H9 (cell line): ENCODE data around the gene TET3. TPM values are rescaled to one million over a fixed set of nuclear protein-coding genes. Genes with fewer than 3 reads are reported as not detected.

ENCODE experiments used
- DNase-seq: peaks from one replicate; pipeline ENCODE4 v3.0.0-alpha.2; 2017
- H2AFZ ChIP-seq: one replicate; pipeline ENCODE4 v1.6.1; 2013; ENCODE audit warnings: mild to moderate bottlenecking, low read length, control low read depth, moderate library complexity
- H2AK5ac ChIP-seq: 2 replicates; pipeline ENCODE4 v1.6.1; 2013; ENCODE audit warnings: low read length, control low read depth, mixed read lengths; ENCODE audit not compliant: insufficient read length
- H2BK120ac ChIP-seq: one replicate; pipeline ENCODE4 v1.6.1; 2013; ENCODE audit warnings: low read depth, mild to moderate bottlenecking, low read length, control low read depth, inconsistent platforms; ENCODE audit not compliant: poor library complexity, severe bottlenecking
- H2BK12ac ChIP-seq: 2 replicates; pipeline ENCODE4 v1.6.1; 2013; ENCODE audit warnings: low read length, control low read depth, mixed read lengths, low read depth; ENCODE audit not compliant: insufficient read length
- H2BK15ac ChIP-seq: 2 replicates; pipeline ENCODE4 v1.6.1; 2013; ENCODE audit warnings: low read depth, low read length, control low read depth
- H2BK20ac ChIP-seq: one replicate; pipeline ENCODE4 v1.6.1; 2013; ENCODE audit warnings: low read depth, mild to moderate bottlenecking, low read length, control low read depth, inconsistent platforms; ENCODE audit not compliant: poor library complexity, severe bottlenecking
- H2BK5ac ChIP-seq: 2 replicates; pipeline ENCODE4 v1.6.1; 2013; ENCODE audit warnings: low read length, control low read depth, mixed read lengths; ENCODE audit not compliant: insufficient read length
- H3K14ac ChIP-seq: 2 replicates; pipeline ENCODE4 v1.6.1; 2013; ENCODE audit warnings: low read length, control low read depth; ENCODE audit not compliant: insufficient read depth
- H3K18ac ChIP-seq: 2 replicates; pipeline ENCODE4 v1.6.1; 2013; ENCODE audit warnings: low read depth, mild to moderate bottlenecking, mixed read lengths, low read length, control low read depth; ENCODE audit not compliant: insufficient read length
- H3K23ac ChIP-seq: 2 replicates; pipeline ENCODE4 v1.6.1; 2013; ENCODE audit warnings: low read length, control low read depth, mixed read lengths, low read depth; ENCODE audit not compliant: insufficient read length
- H3K23me2 ChIP-seq: 2 replicates; pipeline ENCODE4 v1.6.1; 2013; ENCODE audit warnings: low read depth, mild to moderate bottlenecking, mixed read lengths, low read length, control low read depth; ENCODE audit not compliant: insufficient read length, poor library complexity, severe bottlenecking
- H3K27ac ChIP-seq: 2 replicates; pipeline ENCODE4 v1.5.1; 2013; ENCODE audit warnings: low read length, control low read depth, mixed read lengths, low read depth; ENCODE audit not compliant: insufficient read length
- H3K27me3 ChIP-seq: 2 replicates; pipeline ENCODE4 v1.6.1; 2013; ENCODE audit warnings: low read length, control low read depth, inconsistent platforms; ENCODE audit not compliant: insufficient read depth
- H3K4ac ChIP-seq: 2 replicates; pipeline ENCODE4 v1.6.1; 2013; ENCODE audit warnings: low read depth, mild to moderate bottlenecking, control low read depth, inconsistent platforms, low read length, moderate library complexity
- H3K4me1 ChIP-seq: 2 replicates; pipeline ENCODE4 v1.6.1; 2013; ENCODE audit warnings: low read length, control low read depth, inconsistent platforms; ENCODE audit not compliant: insufficient read depth
- H3K4me2 ChIP-seq: 2 replicates; pipeline ENCODE4 v1.6.1; 2013; ENCODE audit warnings: low read length, control low read depth, mixed read lengths; ENCODE audit not compliant: insufficient read length, insufficient read depth
- H3K56ac ChIP-seq: 2 replicates; pipeline ENCODE4 v1.6.1; 2013; ENCODE audit warnings: low read depth, mild to moderate bottlenecking, mixed read lengths, low read length, control low read depth; ENCODE audit not compliant: insufficient read length
- H3K79me1 ChIP-seq: 2 replicates; pipeline ENCODE4 v1.6.1; 2013; ENCODE audit warnings: low read depth, mild to moderate bottlenecking, moderate library complexity, low read length, control low read depth, inconsistent platforms; ENCODE audit not compliant: insufficient read depth, poor library complexity, severe bottlenecking
- H3K79me2 ChIP-seq: 2 replicates; pipeline ENCODE4 v1.6.1; 2013; ENCODE audit warnings: low read length, control low read depth, inconsistent platforms; ENCODE audit not compliant: insufficient read depth
- H3K9ac ChIP-seq: 2 replicates; pipeline ENCODE4 v1.6.1; 2013; ENCODE audit warnings: low read length, control low read depth, mixed read lengths; ENCODE audit not compliant: insufficient read length; ENCODE audit errors: extremely low read depth
- H3K9me3 ChIP-seq: one replicate; pipeline ENCODE4 v1.6.1; 2013; ENCODE audit warnings: low read depth, low read length, inconsistent platforms; ENCODE audit not compliant: control insufficient read depth
- H3T11ph ChIP-seq: one replicate; pipeline ENCODE4 v1.6.1; 2013; ENCODE audit warnings: mild to moderate bottlenecking, low read length, control low read depth, inconsistent platforms
- H4K20me1 ChIP-seq: one replicate; pipeline ENCODE4 v1.6.1; 2013; ENCODE audit not compliant: control insufficient read depth, insufficient read length, insufficient read depth
- H4K5ac ChIP-seq: 2 replicates; pipeline ENCODE4 v1.6.1; 2013; ENCODE audit warnings: low read depth, mild to moderate bottlenecking, mixed read lengths, low read length, control low read depth; ENCODE audit not compliant: insufficient read length
- H4K8ac ChIP-seq: replicated peaks from 2 replicates; pipeline ENCODE4 v1.6.1; 2013; ENCODE audit warnings: low read length, control low read depth, mixed read lengths, low read depth; ENCODE audit not compliant: insufficient read length
- H4K91ac ChIP-seq: 2 replicates; pipeline ENCODE4 v1.6.1; 2013; ENCODE audit warnings: low read depth, mild to moderate bottlenecking, moderate library complexity, mixed read lengths, low read length, control low read depth; ENCODE audit not compliant: insufficient read length
- H3K27ac Mint-ChIP-seq, 3 experiments: 2 replicates in 2 of 3; 3 replicates in 1 of 3; pipeline ENCODE4 v1.8.0; 2020 to 2021; ENCODE audit warnings: mixed read lengths in 3 of 3, mild to moderate bottlenecking in 1 of 3, moderate library complexity in 1 of 3
- H3K27me3 Mint-ChIP-seq: 2 replicates; pipeline ENCODE4 v1.8.0; 2021; ENCODE audit warnings: low read depth, mild to moderate bottlenecking, moderate library complexity, mixed read lengths
- H3K36me3 Mint-ChIP-seq, 3 experiments: 2 replicates in 2 of 3; 3 replicates in 1 of 3; pipeline ENCODE4 v1.8.0; 2020 to 2021; ENCODE audit warnings: low read depth in 3 of 3, mixed read lengths in 3 of 3; ENCODE audit not compliant: insufficient read depth in 1 of 3
- H3K4me1 Mint-ChIP-seq, 2 experiments: 2 replicates each; pipeline ENCODE4 v1.8.0; 2020; ENCODE audit warnings: mixed read lengths in 2 of 2
- H3K4me3 Mint-ChIP-seq, 2 experiments: 2 replicates in 1 of 2; 3 replicates in 1 of 2; pipeline ENCODE4 v1.8.0; 2020 to 2021; ENCODE audit warnings: mild to moderate bottlenecking in 2 of 2, mixed read lengths in 2 of 2, moderate library complexity in 1 of 2
- H3K9me3 Mint-ChIP-seq, 2 experiments: 2 replicates in 1 of 2; 3 replicates in 1 of 2; pipeline ENCODE4 v1.8.0; 2020; ENCODE audit warnings: mild to moderate bottlenecking in 2 of 2, mixed read lengths in 2 of 2, moderate library complexity in 1 of 2
- WGBS: extraction: QIAGEN DNeasy Blood & Tissue Kit; methylation state at CpG from one replicate; pipeline ENCODE4 v1.1.7; 2013; ENCODE audit warnings: missing lambda C conversion rate, low lambda C conversion rate, mixed read lengths; ENCODE audit not compliant: insufficient read length; ENCODE audit errors: extremely low coverage; 5-methylcytosine and 5-hydroxymethylcytosine counted together
- total RNA-seq: library from RNA; stranded (reverse); gene quantifications from 2 replicates; pipeline ENCODE4 v1.2.1, GENCODE V29; 2021
- TF ChIP-seq, protein P1 (sequence below): fragments of 200-600 bp; sonication (generic); conservative IDR thresholded peaks from 3 replicates; pipeline ENCODE4 v1.8.0; 2021; ENCODE audit warnings: antibody characterized with exemption, mild to moderate bottlenecking

The TET3 gene
- total RNA-seq, 1 experiment from 2014 or later, result 24.7 TPM

DNA sequence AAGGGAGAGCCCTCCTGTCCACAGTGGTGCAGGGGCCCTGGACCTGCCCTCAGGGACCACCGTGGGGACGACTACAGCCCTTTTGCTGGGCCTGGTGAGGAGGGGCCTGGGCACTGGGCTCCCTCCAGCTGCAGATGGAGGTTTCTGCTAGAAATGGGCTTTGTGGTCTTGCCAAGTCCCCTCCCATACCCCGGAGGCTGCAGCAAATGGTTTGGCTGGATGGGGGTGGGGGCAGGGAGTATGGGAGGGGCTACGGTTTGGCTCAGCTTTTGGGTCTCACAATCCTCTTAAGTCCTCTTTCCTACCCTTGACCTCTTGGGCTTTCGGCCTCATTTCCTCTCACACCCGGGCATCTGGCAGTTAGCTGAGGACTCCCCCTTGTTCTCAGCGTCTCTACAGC, 21.7 kb downstream of the TET3 start:
- Histone ChIP-seq H4K20me1 (no peaks in the 10 kb centered on the region), H2BK120ac (no peak overlapping the region), H4K8ac (no peak overlapping the region), H3K79me2 (peaks cover 7% of the 10 kb centered on the region; the same call in 1 of the 2 replicates), H4K5ac (no peak overlapping the region), H2AFZ (no peak overlapping the region), H3K9me3 (no peaks in the 10 kb centered on the region), H3T11ph (no peak overlapping the region), H3K4ac (no peak overlapping the region), H3K56ac (no peak overlapping the region), H3K4me2 (no peak overlapping the region), H3K79me1 (peaks cover 4% of the 10 kb centered on the region), H3K4me1 (peaks cover 10% of the 10 kb centered on the region; the same call in 1 of the 2 replicates), H3K14ac (no peak overlapping the region), H2BK20ac (no peak overlapping the region), H3K23me2 (no peaks in the 10 kb centered on the region), H3K18ac (no peak overlapping the region), H2BK12ac (no peak overlapping the region), H4K91ac (no peak overlapping the region), H2BK15ac (no peak overlapping the region), H3K27ac (no peak overlapping the region), H2BK5ac (no peak overlapping the region), H2AK5ac (no peak overlapping the region), H3K23ac (no peak overlapping the region), H3K9ac (no peak overlapping the region), H3K27me3 (no peaks in the 10 kb centered on the region)
- DNase-seq, result peak; percentile 80
- H3K27ac Mint-ChIP-seq, result peak overlapping the region in 1 of 3 experiments; percentile 24; a peak in 3 of 7 replicates
- peaks cover 73 to 75% of the 10 kb centered on the region in 2 experiments for H3K4me1 Mint-ChIP-seq
- peak overlapping the region in 1 of 2 experiments; percentile 56; a peak in 1 of 5 replicates for H3K4me3 Mint-ChIP-seq
- no peaks in the 10 kb centered on the region; a peak in 1 of 5 replicates for H3K9me3 Mint-ChIP-seq
- H3K27me3 Mint-ChIP-seq, result peaks cover 6% of the 10 kb centered on the region
- WGBS, result no CpG with 5 or more reads among the region's 7 CpGs
- peaks cover 4 to 19% (median 9%) of the 10 kb centered on the region in 3 experiments; a peak in 6 of 7 replicates for H3K36me3 Mint-ChIP-seq
- TF ChIP-seq, protein P1, sequence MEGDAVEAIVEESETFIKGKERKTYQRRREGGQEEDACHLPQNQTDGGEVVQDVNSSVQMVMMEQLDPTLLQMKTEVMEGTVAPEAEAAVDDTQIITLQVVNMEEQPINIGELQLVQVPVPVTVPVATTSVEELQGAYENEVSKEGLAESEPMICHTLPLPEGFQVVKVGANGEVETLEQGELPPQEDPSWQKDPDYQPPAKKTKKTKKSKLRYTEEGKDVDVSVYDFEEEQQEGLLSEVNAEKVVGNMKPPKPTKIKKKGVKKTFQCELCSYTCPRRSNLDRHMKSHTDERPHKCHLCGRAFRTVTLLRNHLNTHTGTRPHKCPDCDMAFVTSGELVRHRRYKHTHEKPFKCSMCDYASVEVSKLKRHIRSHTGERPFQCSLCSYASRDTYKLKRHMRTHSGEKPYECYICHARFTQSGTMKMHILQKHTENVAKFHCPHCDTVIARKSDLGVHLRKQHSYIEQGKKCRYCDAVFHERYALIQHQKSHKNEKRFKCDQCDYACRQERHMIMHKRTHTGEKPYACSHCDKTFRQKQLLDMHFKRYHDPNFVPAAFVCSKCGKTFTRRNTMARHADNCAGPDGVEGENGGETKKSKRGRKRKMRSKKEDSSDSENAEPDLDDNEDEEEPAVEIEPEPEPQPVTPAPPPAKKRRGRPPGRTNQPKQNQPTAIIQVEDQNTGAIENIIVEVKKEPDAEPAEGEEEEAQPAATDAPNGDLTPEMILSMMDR, result no peak
